PFSK-1 (cell line): ENCODE measurements around the gene PLSCR5.

Experiments
- POLR2AphosphoS5 ChIP-seq: IDR thresholded peaks from 2 replicates; pipeline ENCODE4 v1.6.1; 2012; ENCODE audit warnings: low read depth, mild to moderate bottlenecking, control low read depth, low read length, moderate library complexity
- SIN3A ChIP-seq: IDR thresholded peaks from 2 replicates; pipeline ENCODE4 v1.6.1; 2012; ENCODE audit warnings: mild to moderate bottlenecking, low read length, moderate library complexity, borderline replicate concordance; ENCODE audit not compliant: insufficient read depth
- TAF1 ChIP-seq: IDR thresholded peaks from 2 replicates; pipeline ENCODE4 v1.6.1; 2012; ENCODE audit warnings: low read length, control low read depth, borderline replicate concordance; ENCODE audit not compliant: insufficient read depth
- TF ChIP-seq, protein P1 (sequence below), 2 experiments: IDR thresholded peaks; 2 replicates each; pipeline versions ENCODE4 v1.6.1 to v1.8.0; 2011 to 2012; ENCODE audit warnings: low read depth in 2 of 2, low read length in 2 of 2, control low read depth in 1 of 2, inconsistent platforms in 1 of 2, mild to moderate bottlenecking in 1 of 2, moderate library complexity in 1 of 2; ENCODE audit not compliant: insufficient read depth in 1 of 2

DNA sequence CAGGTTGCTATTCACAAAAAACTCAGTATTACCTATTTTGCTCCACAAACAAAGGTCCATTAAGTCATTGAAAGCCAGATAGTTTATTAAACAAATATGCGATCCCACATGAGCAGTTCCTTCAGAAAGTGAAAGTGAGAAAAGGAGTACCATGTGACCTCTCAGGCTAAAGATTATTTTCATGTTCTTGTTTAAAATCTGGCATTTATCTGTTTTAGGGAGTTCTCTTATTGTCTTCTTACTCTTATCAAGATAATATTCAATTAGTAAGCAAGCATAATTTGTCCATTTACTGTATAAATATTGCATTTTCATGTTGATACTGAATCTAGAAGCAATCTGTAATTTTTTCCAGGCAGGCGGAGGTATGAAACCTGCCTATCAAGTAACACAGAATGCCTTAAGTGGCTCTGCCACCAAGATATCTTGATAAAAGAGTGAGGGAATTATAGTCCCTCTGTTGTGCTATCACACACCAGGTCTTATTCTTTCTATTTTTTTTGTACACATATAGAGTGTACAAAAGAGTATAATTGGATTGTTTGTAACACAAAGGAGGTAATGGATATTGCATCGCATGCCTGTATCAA lies 20.1 kb upstream of the PLSCR5 start:
- no peak for TF ChIP-seq SIN3A
- TF ChIP-seq, protein P1, sequence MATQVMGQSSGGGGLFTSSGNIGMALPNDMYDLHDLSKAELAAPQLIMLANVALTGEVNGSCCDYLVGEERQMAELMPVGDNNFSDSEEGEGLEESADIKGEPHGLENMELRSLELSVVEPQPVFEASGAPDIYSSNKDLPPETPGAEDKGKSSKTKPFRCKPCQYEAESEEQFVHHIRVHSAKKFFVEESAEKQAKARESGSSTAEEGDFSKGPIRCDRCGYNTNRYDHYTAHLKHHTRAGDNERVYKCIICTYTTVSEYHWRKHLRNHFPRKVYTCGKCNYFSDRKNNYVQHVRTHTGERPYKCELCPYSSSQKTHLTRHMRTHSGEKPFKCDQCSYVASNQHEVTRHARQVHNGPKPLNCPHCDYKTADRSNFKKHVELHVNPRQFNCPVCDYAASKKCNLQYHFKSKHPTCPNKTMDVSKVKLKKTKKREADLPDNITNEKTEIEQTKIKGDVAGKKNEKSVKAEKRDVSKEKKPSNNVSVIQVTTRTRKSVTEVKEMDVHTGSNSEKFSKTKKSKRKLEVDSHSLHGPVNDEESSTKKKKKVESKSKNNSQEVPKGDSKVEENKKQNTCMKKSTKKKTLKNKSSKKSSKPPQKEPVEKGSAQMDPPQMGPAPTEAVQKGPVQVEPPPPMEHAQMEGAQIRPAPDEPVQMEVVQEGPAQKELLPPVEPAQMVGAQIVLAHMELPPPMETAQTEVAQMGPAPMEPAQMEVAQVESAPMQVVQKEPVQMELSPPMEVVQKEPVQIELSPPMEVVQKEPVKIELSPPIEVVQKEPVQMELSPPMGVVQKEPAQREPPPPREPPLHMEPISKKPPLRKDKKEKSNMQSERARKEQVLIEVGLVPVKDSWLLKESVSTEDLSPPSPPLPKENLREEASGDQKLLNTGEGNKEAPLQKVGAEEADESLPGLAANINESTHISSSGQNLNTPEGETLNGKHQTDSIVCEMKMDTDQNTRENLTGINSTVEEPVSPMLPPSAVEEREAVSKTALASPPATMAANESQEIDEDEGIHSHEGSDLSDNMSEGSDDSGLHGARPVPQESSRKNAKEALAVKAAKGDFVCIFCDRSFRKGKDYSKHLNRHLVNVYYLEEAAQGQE (IDR thresholded peaks at IDR 0.05; ENCODE audit: insufficient read depth in 1 of 2, low read depth in 2 of 2, low read length in 2 of 2), result no peak
- TF ChIP-seq POLR2AphosphoS5, result no peak
- no peak for TF ChIP-seq TAF1
